OCI-LY3 (cell line): ENCODE data around the gene AHR.

Source experiments
- CTCF ChIP-seq: fragments of 200-600, 300-600 bp; sonication (generic); IDR thresholded peaks from 2 replicates; pipeline ENCODE4 v1.5.1; 2014; ENCODE audit warnings: antibody characterized with exemption, low read length, low read depth
- EZH2phosphoT487 ChIP-seq: fragments of 200-600 bp; shearing (Covaris generic); IDR thresholded peaks from 2 replicates; pipeline ENCODE4 v1.6.1; 2018; ENCODE audit warnings: antibody characterized with exemption, mixed run types, low read depth

GRCh38 chr7:17365775-17366174, 67.3 kb downstream of the AHR start:
- no peak for TF ChIP-seq CTCF
- no peak for TF ChIP-seq EZH2phosphoT487
